ENCODE data around the gene SREBF2. TPM values are rescaled to one million over a fixed set of nuclear protein-coding genes. Genes with fewer than 3 reads are reported as not detected.
A peak's percentile ranks its signal among the peaks of the same experiment; 100 is the strongest.

The SREBF2 gene
- total RNA-seq, 1 experiment from 2014 or later, result 129 TPM

- DNase-seq (ENCODE audit: low read depth, low spot score) (no peak), ATAC-seq (no peak)
- H3K9me3 ChIP-seq (ENCODE audit: control insufficient read depth in 1 of 2, insufficient read depth in 1 of 2, low read depth in 1 of 2, low read length in 2 of 2), result no peaks in the 10 kb centered on the region
- H3K4me3 ChIP-seq (replicated peaks in 1 of 2; ENCODE audit: low read depth in 1 of 2, low read length in 2 of 2), result no peak overlapping the region
- TF ChIP-seq, protein P1, sequence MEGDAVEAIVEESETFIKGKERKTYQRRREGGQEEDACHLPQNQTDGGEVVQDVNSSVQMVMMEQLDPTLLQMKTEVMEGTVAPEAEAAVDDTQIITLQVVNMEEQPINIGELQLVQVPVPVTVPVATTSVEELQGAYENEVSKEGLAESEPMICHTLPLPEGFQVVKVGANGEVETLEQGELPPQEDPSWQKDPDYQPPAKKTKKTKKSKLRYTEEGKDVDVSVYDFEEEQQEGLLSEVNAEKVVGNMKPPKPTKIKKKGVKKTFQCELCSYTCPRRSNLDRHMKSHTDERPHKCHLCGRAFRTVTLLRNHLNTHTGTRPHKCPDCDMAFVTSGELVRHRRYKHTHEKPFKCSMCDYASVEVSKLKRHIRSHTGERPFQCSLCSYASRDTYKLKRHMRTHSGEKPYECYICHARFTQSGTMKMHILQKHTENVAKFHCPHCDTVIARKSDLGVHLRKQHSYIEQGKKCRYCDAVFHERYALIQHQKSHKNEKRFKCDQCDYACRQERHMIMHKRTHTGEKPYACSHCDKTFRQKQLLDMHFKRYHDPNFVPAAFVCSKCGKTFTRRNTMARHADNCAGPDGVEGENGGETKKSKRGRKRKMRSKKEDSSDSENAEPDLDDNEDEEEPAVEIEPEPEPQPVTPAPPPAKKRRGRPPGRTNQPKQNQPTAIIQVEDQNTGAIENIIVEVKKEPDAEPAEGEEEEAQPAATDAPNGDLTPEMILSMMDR (IDR thresholded peaks at IDR 0.05 in 2 of 3, conservative IDR thresholded peaks at IDR 0.05 in 1 of 3; ENCODE audit: borderline replicate concordance in 1 of 3, insufficient read depth in 1 of 3, low read depth in 2 of 3, low read length in 2 of 3), result 0 out of 6 replicates have a peak, but pooled peaks of 1 of the 3 experiments have one; percentile 15
- no peak for TF ChIP-seq EGR1 (IDR thresholded peaks at IDR 0.05; ENCODE audit: low read depth)
- POLR2A ChIA-PET, result no interaction called here
- RAD21 ChIA-PET (ENCODE audit: low non-redundant PET in 1 of 2, low total read pairs in 2 of 2, uncharacterized antibody in 2 of 2, unreplicated experiment in 2 of 2), result interaction anchor here in 1 of 2 experiments (0.7 kb wide), 1 partner anchor 318 kb away, joined by 3 read pairs; no protein-coding TSS in a partner anchor
- no peak overlapping the region for H2AFZ ChIP-seq (ENCODE audit: low read depth, low read length, poor library complexity, severe bottlenecking)
- no peak overlapping the region for H3K27ac ChIP-seq (ENCODE audit: low read depth, low read length)
- no TSS peak for BruUV-seq (replicated peaks)
- H3K36me3 ChIP-seq (ENCODE audit: control insufficient read depth in 1 of 2, insufficient read depth in 2 of 2, low read length in 2 of 2), result no peaks in the 10 kb centered on the region
- no peak overlapping the region for H3K9ac ChIP-seq (ENCODE audit: low read length)
- H3K4me1 ChIP-seq (ENCODE audit: control insufficient read depth in 1 of 2, insufficient read depth in 2 of 2, low read length in 2 of 2), result peaks cover 18 to 26% of the 10 kb centered on the region in 2 experiments
- H3K27me3 ChIP-seq (ENCODE audit: insufficient read depth, low read length), result no peaks in the 10 kb centered on the region
- peaks cover 17% of the 10 kb centered on the region for H3K79me2 ChIP-seq (ENCODE audit: insufficient read depth, low read length)
- intact Hi-C loops (cut with micrococcal nuclease), result no loop called here
- no peaks in the 10 kb centered on the region for H3K9me2 ChIP-seq (ENCODE audit: insufficient read depth)
- no peak overlapping the region for H3K4me2 ChIP-seq (ENCODE audit: low read length)
- CTCF ChIA-PET, result interaction anchor here (1.2 to 1.5 kb wide), 2 partner anchors 27 to 133 kb away, joined by 3 to 6 read pairs; no protein-coding TSS in a partner anchor
- H4K20me1 ChIP-seq (ENCODE audit: insufficient read depth), result no peaks in the 10 kb centered on the region
Measured at GRCh38 chr22:41830174-41830573, 2.7 kb upstream of the SREBF2 start.

DNA sequence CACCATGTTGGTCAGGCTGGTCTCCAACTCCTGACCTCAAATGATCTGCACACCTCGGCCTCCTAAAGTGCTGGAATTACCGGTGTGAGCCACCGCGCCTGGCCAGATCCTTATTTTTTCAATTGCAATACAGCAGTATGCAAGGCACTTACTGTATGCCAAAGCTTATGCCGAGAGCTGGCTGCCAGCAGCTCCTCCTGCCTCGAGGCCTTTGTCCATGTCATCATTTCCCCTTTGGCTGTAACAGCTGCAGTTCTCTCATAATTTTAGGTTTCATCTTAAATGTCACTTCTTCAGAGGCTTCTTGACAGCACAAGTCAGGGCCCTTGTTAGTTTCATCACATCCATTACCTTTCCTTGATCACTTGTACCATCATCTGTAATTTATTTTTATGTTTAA is 1.5 kb upstream of the SREBF2 start:
- H3K9ac ChIP-seq (ENCODE audit: low read length), result no peak overlapping the region
- no peaks in the 10 kb centered on the region for H4K20me1 ChIP-seq (ENCODE audit: insufficient read depth)
- H3K4me1 ChIP-seq (ENCODE audit: control insufficient read depth in 1 of 2, insufficient read depth in 2 of 2, low read length in 2 of 2), result peaks cover 18 to 30% of the 10 kb centered on the region in 2 experiments
- RAD21 ChIA-PET (ENCODE audit: low non-redundant PET in 1 of 2, low total read pairs in 2 of 2, uncharacterized antibody in 2 of 2, unreplicated experiment in 2 of 2), result no interaction called here
- no peak overlapping the region for H3K4me2 ChIP-seq (ENCODE audit: low read length)
- no peaks in the 10 kb centered on the region for H3K9me2 ChIP-seq (ENCODE audit: insufficient read depth)
- no TSS peak for BruUV-seq (replicated peaks)
- no peak overlapping the region for H2AFZ ChIP-seq (ENCODE audit: low read depth, low read length, poor library complexity, severe bottlenecking)
- peak overlapping the region; percentile 89; the same call in 1 of the 2 replicates for H3K27ac ChIP-seq (ENCODE audit: low read depth, low read length)
- H3K9me3 ChIP-seq (ENCODE audit: control insufficient read depth in 1 of 2, insufficient read depth in 1 of 2, low read depth in 1 of 2, low read length in 2 of 2), result no peaks in the 10 kb centered on the region
- TF ChIP-seq RAD21 (IDR thresholded peaks at IDR 0.05; ENCODE audit: low read depth) (no peak), SP1 (IDR thresholded peaks at IDR 0.05; ENCODE audit: low read depth) (no peak), CEBPB (IDR thresholded peaks at IDR 0.05; ENCODE audit: low read depth) (no peak), EZH2 (IDR thresholded peaks at IDR 0.05) (no peak)
- TF ChIP-seq, protein P2, sequence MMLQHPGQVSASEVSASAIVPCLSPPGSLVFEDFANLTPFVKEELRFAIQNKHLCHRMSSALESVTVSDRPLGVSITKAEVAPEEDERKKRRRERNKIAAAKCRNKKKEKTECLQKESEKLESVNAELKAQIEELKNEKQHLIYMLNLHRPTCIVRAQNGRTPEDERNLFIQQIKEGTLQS (IDR thresholded peaks at IDR 0.05), result no peak
- CTCF ChIA-PET, result no interaction called here
- H3K4me3 ChIP-seq (replicated peaks in 1 of 2; ENCODE audit: low read depth in 1 of 2, low read length in 2 of 2), result no peak overlapping the region
- peaks cover 27% of the 10 kb centered on the region for H3K79me2 ChIP-seq (ENCODE audit: insufficient read depth, low read length)
- H3K27me3 ChIP-seq (ENCODE audit: insufficient read depth, low read length), result no peaks in the 10 kb centered on the region
- ATAC-seq (no peak), DNase-seq (ENCODE audit: low read depth, low spot score) (no peak)
- POLR2A ChIA-PET, result no interaction called here
- intact Hi-C loops (cut with micrococcal nuclease), result no loop called here
- H3K36me3 ChIP-seq (ENCODE audit: control insufficient read depth in 1 of 2, insufficient read depth in 2 of 2, low read length in 2 of 2), result peaks cover 0 to 7% of the 10 kb centered on the region in 2 experiments; a peak in 1 of 4 replicates
